AG04449 (cell line): Measurements from ENCODE around the gene CIB1.
A peak's percentile ranks its signal among the peaks of the same experiment; 100 is the strongest.

Experiments used
- CTCF ChIA-PET: fragments of 350-600 bp; formaldehyde crosslinking; extraction: SDS; loops from one replicate; lab custom pipeline; 2021; ENCODE audit warnings: antibody characterized with exemption; lab: Yijun Ruan, JAX
- POLR2A ChIA-PET: fragments of 400-600, 350-600 bp; formaldehyde crosslinking; extraction: SDS; loops from one replicate; lab custom pipeline; 2020; ENCODE audit warnings: antibody characterized with exemption, inconsistent platforms; lab: Yijun Ruan, JAX
- DNase-seq: peaks from one replicate; pipeline ENCODE4 v3.0.0-alpha.2; 2010; ENCODE audit warnings: low read depth, low spot score
- H3K4me3 ChIP-seq: 2 replicates; pipeline ENCODE4 v1.5.1; 2011; ENCODE audit warnings: low read depth, mild to moderate bottlenecking, control low read depth, low read length
- CTCF ChIP-seq: IDR thresholded peaks from one replicate; pipeline ENCODE4 v1.5.1; 2011; ENCODE audit warnings: mild to moderate bottlenecking, moderate library complexity, low read length, control low read depth, inconsistent platforms; ENCODE audit not compliant: insufficient read depth; ENCODE audit errors: missing control alignments

Gene CIB1

GRCh38 chr15:90200534-90201129 lies 33.1 kb downstream of the CIB1 start:
- ChIA-PET CTCF (interaction anchor here (0.9 to 4.4 kb wide), 10 partner anchors 8 to 93 kb away, joined by 3 to 26 read pairs (median 4); no protein-coding TSS in a partner anchor), POLR2A (interaction anchor here (0.8 to 1.4 kb wide), 3 partner anchors 20 to 313 kb away, joined by 3 to 5 read pairs (median 5); partner anchors contain the start of genes CIB1 and GDPGP1)
- peak overlapping the region; percentile 71 for H3K4me3 ChIP-seq
- no peak for TF ChIP-seq CTCF
- no peak for DNase-seq

GRCh38 chr15:90194655-90195054 lies 39.1 kb downstream of the CIB1 start:
- TF ChIP-seq CTCF = no peak
- CTCF ChIA-PET = interaction anchor here (0.7 kb wide), 1 partner anchor 8 kb away, joined by 3 read pairs; no protein-coding TSS in a partner anchor
- DNase-seq = no peak
- POLR2A ChIA-PET = no interaction called here
- H3K4me3 ChIP-seq = no peak overlapping the region

- DNase-seq = no peak
- no peak for TF ChIP-seq CTCF
- no peak overlapping the region for H3K4me3 ChIP-seq
- ChIA-PET POLR2A (no interaction called here), CTCF (interaction anchor here (1.2 to 2.2 kb wide), 4 partner anchors 8 to 28 kb away, joined by 3 to 8 read pairs (median 6); partner anchors contain the start of gene SEMA4B)
Measured at GRCh38 chr15:90192961-90193786, 40.6 kb downstream of the CIB1 start.

- no peak for TF ChIP-seq CTCF
- H3K4me3 ChIP-seq = no peak overlapping the region
- DNase-seq = no peak
- CTCF ChIA-PET = interaction anchor here (1.0 to 2.2 kb wide), 5 partner anchors 10 to 29 kb away, joined by 3 to 8 read pairs (median 4); partner anchors contain the start of gene SEMA4B
- POLR2A ChIA-PET = no interaction called here
Measured at GRCh38 chr15:90191794-90192509, 41.8 kb downstream of the CIB1 start.

GRCh38 chr15:90191344-90191687 lies 42.4 kb downstream of the CIB1 start:
- no peak overlapping the region for H3K4me3 ChIP-seq
- CTCF ChIA-PET = interaction anchor here (1.0 to 2.2 kb wide), 3 partner anchors 10 to 30 kb away, joined by 4 to 8 read pairs (median 8); partner anchors contain the start of gene SEMA4B
- no peak for DNase-seq
- TF ChIP-seq CTCF = no peak
- POLR2A ChIA-PET = no interaction called here
